IMR-90 (cell line): ENCODE results near the gene P3R3URF. TPM values are rescaled to one million over a fixed set of nuclear protein-coding genes. Genes with fewer than 3 reads are reported as not detected.

Experiments used
- ATAC-seq: fragments of 200-7000 bp; cut with Tn5 transposase; 2 replicates; pipeline ENCODE4 v1.9.1; 2020; ENCODE audit warnings: low read depth, mild to moderate bottlenecking, moderate library complexity
- BruUV-seq: library from RNA; stranded (reverse); fragments of 400-500 nt; replicated peaks from 2 replicates; lab custom pipeline; 2021; lab: Mats Ljungman, UMichigan
- CTCF ChIA-PET: fragments of 300-600 bp; formaldehyde crosslinking; extraction: SDS; loops from one replicate; lab custom pipeline; 2021; ENCODE audit warnings: antibody characterized with exemption; lab: Yijun Ruan, JAX
- POLR2A ChIA-PET: fragments of 300-600 bp; sonication (Branson Sonifier 250); formaldehyde crosslinking; loops from one replicate; lab custom pipeline; 2022; ENCODE audit warnings: antibody characterized with exemption; ENCODE audit not compliant: unreplicated experiment; lab: Charles Lee
- DNase-seq: peaks from one replicate; pipeline ENCODE4 v3.0.0; 2013
- H2AFZ ChIP-seq: replicated peaks from 2 replicates; pipeline ENCODE3; 2013; ENCODE audit warnings: low read length, mild to moderate bottlenecking; ENCODE audit not compliant: poor library complexity
- H2AK5ac ChIP-seq: 2 replicates; pipeline ENCODE4 v1.6.1; 2013; ENCODE audit warnings: low read depth, low read length, inconsistent platforms
- H2AK9ac ChIP-seq: replicated peaks from 2 replicates; pipeline ENCODE3; 2013; ENCODE audit warnings: mild to moderate bottlenecking, low read depth, low read length, moderate library complexity; ENCODE audit not compliant: poor library complexity
- H2BK120ac ChIP-seq: 2 replicates; pipeline ENCODE4 v1.6.1; 2013; ENCODE audit warnings: low read depth, low read length, inconsistent platforms
- H2BK15ac ChIP-seq: 3 replicates; pipeline ENCODE4 v1.6.1; 2013; ENCODE audit warnings: low read depth, low read length, inconsistent platforms
- H2BK20ac ChIP-seq: 2 replicates; pipeline ENCODE4 v1.6.1; 2013; ENCODE audit warnings: low read depth, mild to moderate bottlenecking, inconsistent platforms, low read length, moderate library complexity
- H2BK5ac ChIP-seq: 2 replicates; pipeline ENCODE4 v1.6.1; 2013; ENCODE audit warnings: mild to moderate bottlenecking, low read depth, low read length, inconsistent platforms; ENCODE audit not compliant: poor library complexity, severe bottlenecking
- H3K14ac ChIP-seq: replicated peaks from 2 replicates; pipeline ENCODE4 v1.6.1; 2013; ENCODE audit warnings: low read depth, low read length, inconsistent platforms
- H3K18ac ChIP-seq: 2 replicates; pipeline ENCODE4 v1.6.1; 2013; ENCODE audit warnings: low read depth, low read length, control low read depth
- H3K23ac ChIP-seq: 2 replicates; pipeline ENCODE4 v1.6.1; 2013; ENCODE audit warnings: low read depth, low read length, inconsistent platforms
- H3K27ac ChIP-seq: 2 replicates; pipeline ENCODE4 v1.5.1; 2013; ENCODE audit warnings: mild to moderate bottlenecking, control low read depth, low read length; ENCODE audit not compliant: insufficient read depth
- H3K27me3 ChIP-seq: 2 replicates; pipeline ENCODE4 v1.6.1; 2013; ENCODE audit warnings: low read length; ENCODE audit not compliant: control insufficient read depth, insufficient read depth
- H3K36me3 ChIP-seq: 2 replicates; pipeline ENCODE4 v1.6.1; 2013; ENCODE audit warnings: low read length, mixed read lengths; ENCODE audit not compliant: control insufficient read depth, insufficient read depth
- H3K4ac ChIP-seq: 2 replicates; pipeline ENCODE4 v1.6.1; 2013; ENCODE audit warnings: low read depth, low read length, inconsistent platforms
- H3K4me1 ChIP-seq: 2 replicates; pipeline ENCODE4 v1.6.1; 2013; ENCODE audit warnings: low read length, mixed read lengths; ENCODE audit not compliant: control insufficient read depth, insufficient read depth
- H3K4me2 ChIP-seq: 2 replicates; pipeline ENCODE4 v1.6.1; 2013; ENCODE audit warnings: low read depth, mild to moderate bottlenecking, control low read depth, low read length, moderate library complexity
- H3K4me3 ChIP-seq: 2 replicates; pipeline ENCODE4 v1.5.1; 2013; ENCODE audit warnings: low read depth, mild to moderate bottlenecking, control low read depth, low read length, moderate library complexity; ENCODE audit not compliant: insufficient read depth
- H3K56ac ChIP-seq: 2 replicates; pipeline ENCODE4 v1.6.1; 2013; ENCODE audit warnings: low read length, inconsistent platforms; ENCODE audit not compliant: insufficient read depth; ENCODE audit errors: extremely low read depth
- H3K79me1 ChIP-seq, 2 experiments: 2 replicates each; pipeline ENCODE4 v1.6.1; 2013; ENCODE audit warnings: low read length in 2 of 2, inconsistent platforms in 1 of 2, low read depth in 1 of 2
- H3K9ac ChIP-seq: 2 replicates; pipeline ENCODE4 v1.6.1; 2013; ENCODE audit warnings: low read depth, low read length, control low read depth
- H3K9me1 ChIP-seq: 2 replicates; pipeline ENCODE4 v1.6.1; 2013; ENCODE audit warnings: low read length, inconsistent platforms; ENCODE audit not compliant: insufficient read depth
- H3K9me3 ChIP-seq: 2 replicates; pipeline ENCODE4 v1.6.1; 2013; ENCODE audit warnings: low read length; ENCODE audit not compliant: control insufficient read depth, insufficient read depth
- H4K20me1 ChIP-seq: 2 replicates; pipeline ENCODE4 v1.6.1; 2013; ENCODE audit warnings: low read length, inconsistent platforms; ENCODE audit not compliant: insufficient read depth
- H4K5ac ChIP-seq: 2 replicates; pipeline ENCODE4 v1.6.1; 2013; ENCODE audit warnings: mild to moderate bottlenecking, low read depth, low read length, control low read depth
- H4K8ac ChIP-seq, 2 experiments: 2 replicates each; pipeline ENCODE4 v1.6.1; 2013; ENCODE audit warnings: low read depth in 2 of 2, low read length in 2 of 2, control low read depth in 1 of 2, inconsistent platforms in 1 of 2
- H4K91ac ChIP-seq: 2 replicates; pipeline ENCODE4 v1.6.1; 2013; ENCODE audit warnings: low read depth, low read length, inconsistent platforms; ENCODE audit not compliant: insufficient read depth
- BHLHE40 ChIP-seq: fragments of 150-350 bp; IDR thresholded peaks from 2 replicates; pipeline ENCODE4 v1.6.1; 2016; ENCODE audit warnings: mild to moderate bottlenecking, low read depth, low read length
- CEBPB ChIP-seq: IDR thresholded peaks from 2 replicates; pipeline ENCODE4 v1.6.1; 2012; ENCODE audit warnings: low read depth, low read length, improper control_type of control experiment
- CHD1 ChIP-seq: IDR thresholded peaks from 2 replicates; pipeline ENCODE4 v1.6.1; 2012; ENCODE audit warnings: low read depth, low read length, improper control_type of control experiment
- CTCF ChIP-seq: conservative IDR thresholded peaks from 2 replicates; pipeline ENCODE4 v1.5.1; 2012; ENCODE audit warnings: mild to moderate bottlenecking, low read depth, low read length, improper control_type of control experiment
- ELK1 ChIP-seq: fragments of 150-350 bp; IDR thresholded peaks from 2 replicates; pipeline ENCODE4 v1.6.1; 2016; ENCODE audit warnings: low read depth, mild to moderate bottlenecking, low read length, moderate library complexity, borderline replicate concordance
- FOS ChIP-seq: fragments of 150-350 bp; IDR thresholded peaks from 2 replicates; pipeline ENCODE4 v1.6.1; 2016; ENCODE audit warnings: low read depth, low read length
- MAFK ChIP-seq: IDR thresholded peaks from 2 replicates; pipeline ENCODE4 v1.6.1; 2012; ENCODE audit warnings: low read depth, low read length, improper control_type of control experiment
- MAZ ChIP-seq: IDR thresholded peaks from 2 replicates; pipeline ENCODE4 v1.6.1; 2012; ENCODE audit warnings: low read depth, mild to moderate bottlenecking, low read length, improper control_type of control experiment, moderate library complexity, borderline replicate concordance
- MXI1 ChIP-seq: IDR thresholded peaks from 2 replicates; pipeline ENCODE4 v1.6.1; 2012; ENCODE audit warnings: low read depth, mild to moderate bottlenecking, low read length, moderate library complexity, borderline replicate concordance
- NFE2L2 ChIP-seq: fragments of 150-350 bp; IDR thresholded peaks from 2 replicates; pipeline ENCODE4 v1.6.1; 2016; ENCODE audit warnings: low read depth, mild to moderate bottlenecking, low read length
- POLR2A ChIP-seq: IDR thresholded peaks from 2 replicates; pipeline ENCODE4 v1.6.1; 2012; ENCODE audit warnings: mild to moderate bottlenecking, low read depth, low read length
- RAD21 ChIP-seq: IDR thresholded peaks from 2 replicates; pipeline ENCODE4 v1.6.1; 2012; ENCODE audit warnings: low read length, improper control_type of control experiment
- RCOR1 ChIP-seq: IDR thresholded peaks from 2 replicates; pipeline ENCODE4 v1.6.1; 2012; ENCODE audit warnings: mild to moderate bottlenecking, low read length, improper control_type of control experiment; ENCODE audit not compliant: insufficient replicate concordance
- RFX5 ChIP-seq: IDR thresholded peaks from 2 replicates; pipeline ENCODE4 v1.8.0; 2012; ENCODE audit warnings: low read depth, mild to moderate bottlenecking, low read length, moderate library complexity
- SMC3 ChIP-seq: fragments of 150-350 bp; IDR thresholded peaks from 2 replicates; pipeline ENCODE4 v1.6.1; 2016; ENCODE audit warnings: low read depth, mild to moderate bottlenecking, antibody characterized with exemption, low read length, moderate library complexity
- USF2 ChIP-seq: fragments of 150-350 bp; IDR thresholded peaks from 2 replicates; pipeline ENCODE4 v1.6.1; 2017; ENCODE audit warnings: mild to moderate bottlenecking, antibody characterized with exemption, low read length, low read depth
- WGBS, 2 experiments: methylation state at CpG; one replicate each; pipeline versions ENCODE4 v1.1.5 to v1.1.7; 2013; ENCODE audit warnings: missing lambda C conversion rate in 2 of 2; ENCODE audit not compliant: insufficient read length in 1 of 2; ENCODE audit errors: extremely low coverage in 2 of 2; 5-methylcytosine and 5-hydroxymethylcytosine counted together
- dilution Hi-C: fragments of 300-500 bp; cut with HindIII; formaldehyde crosslinking; loops from one replicate; pipeline ENCODE4 v1.14.3; 2018; ENCODE audit warnings: low sequenced_read_pairs; ENCODE audit not compliant: unreplicated experiment
- in situ Hi-C: fragments of 300-500 bp; cut with MboI; formaldehyde crosslinking; loops from 3 replicates; pipeline ENCODE4 v1.14.3; 2019; ENCODE audit warnings: low sequenced_read_pairs, inconsistent platforms, mixed read lengths
- intact Hi-C: fragments of 100-400 bp; cut with micrococcal nuclease; formaldehyde crosslinking; loops from 2 replicates; pipeline ENCODE4 v1.10.0; 2022
- polyA plus RNA-seq, 3 experiments: library from polyadenylated mRNA; depleted of rRNA; stranded (reverse); fragments of >200 nt; gene quantifications; 2 replicates each; pipeline ENCODE4 v1.2.3, GENCODE V29; 2012; ENCODE audit warnings: low replicate concordance in 1 of 3
- total RNA-seq: library from RNA; depleted of rRNA; stranded (reverse); fragments of >200 nt; gene quantifications from 2 replicates; pipeline ENCODE4 v1.2.3, GENCODE V29; 2012

The P3R3URF gene
- total and polyA plus RNA-seq, 2 of the 4 experiments (the other 2 are of a cell fraction): not detected

- H3K36me3 ChIP-seq: no peaks in the 10 kb centered on the region
- TF ChIP-seq MAZ (no peak), RCOR1 (no peak), POLR2A (no peak), RFX5 (no peak), CTCF (no peak), FOS (no peak), CEBPB (no peak), RAD21 (no peak), MXI1 (no peak), MAFK (no peak), USF2 (no peak), NFE2L2 (no peak), SMC3 (no peak), CHD1 (no peak), BHLHE40 (no peak), ELK1 (no peak)
- no peak overlapping the region for H4K91ac ChIP-seq
- H3K4me1 ChIP-seq: peaks cover 2% of the 10 kb centered on the region; the same call in 1 of the 2 replicates
- H4K5ac ChIP-seq: no peak overlapping the region
- intact Hi-C loops (no loop called here), dilution Hi-C loops (no loop called here), in situ Hi-C loops (no loop called here)
- H3K56ac ChIP-seq: no peak overlapping the region
- no peak for ATAC-seq
- no peak overlapping the region for H3K4ac ChIP-seq
- H3K18ac ChIP-seq: no peak overlapping the region
- H4K20me1 ChIP-seq: no peaks in the 10 kb centered on the region
- DNase-seq: no peak
- H2AFZ ChIP-seq: no peak overlapping the region
- H4K8ac ChIP-seq: no peak overlapping the region
- no TSS peak for BruUV-seq
- no peak overlapping the region for H2BK120ac ChIP-seq
- H2BK15ac ChIP-seq: no peak overlapping the region
- no peak overlapping the region for H2BK20ac ChIP-seq
- H2BK5ac ChIP-seq: no peak overlapping the region
- H3K9me1 ChIP-seq: no peaks in the 10 kb centered on the region
- H2AK9ac ChIP-seq: no peak overlapping the region
- no peak overlapping the region for H3K4me2 ChIP-seq
- no peak overlapping the region for H3K14ac ChIP-seq
- POLR2A ChIA-PET: no interaction called here
- no peak overlapping the region for H2AK5ac ChIP-seq
- H3K9me3 ChIP-seq: no peaks in the 10 kb centered on the region
- H3K27me3 ChIP-seq: peaks cover 2% of the 10 kb centered on the region
- CTCF ChIA-PET: no interaction called here
- H3K23ac ChIP-seq: no peak overlapping the region
- H3K9ac ChIP-seq: no peak overlapping the region
- no peak overlapping the region for H3K27ac ChIP-seq
- no peak overlapping the region for H3K4me3 ChIP-seq
- H3K79me1 ChIP-seq: no peaks in the 10 kb centered on the region
- WGBS, 2 experiments: no CpG with 5 or more reads among the region's 2 CpGs
These were observed 26.2 kb downstream of the P3R3URF start for GRCh38 chr1:46150085-46150484.
